SH-SY5Y (cell line): ENCODE measurements around the gene PHACTR1.

Experiments
- GATA2 ChIP-seq: IDR thresholded peaks from 2 replicates; pipeline ENCODE4 v1.6.1; 2011; ENCODE audit warnings: mild to moderate bottlenecking, low read depth, low read length
- GATA3 ChIP-seq: IDR thresholded peaks from 2 replicates; pipeline ENCODE4 v1.6.1; 2011; ENCODE audit warnings: low read depth, mild to moderate bottlenecking, low read length, moderate library complexity

GRCh38 chr6:12977806-12978205 lies 261.2 kb downstream of the PHACTR1 start:
- no peak for TF ChIP-seq GATA2
- TF ChIP-seq GATA3 = no peak
